Activated CD4-positive, alpha-beta T cell treated with anti-CD3 and anti-CD28 coated beads, Interleukin-2, amount 50 U/mL, for 48 hours (primary cell): Measurements from ENCODE around the gene PLB1.
A peak's percentile ranks its signal among the peaks of the same experiment; 100 is the strongest.

Experiments used
- DNase-seq, 2 experiments: peaks; one replicate each; pipeline ENCODE4 v3.0.0-alpha.2; 2020

PLB1 gene

GRCh38 chr2:28495551-28496250 is at the start of gene PLB1:
Gene PLB1 (plus strand): TSS chr2:28496060. CDS start chr2:28496115, 55 bp downstream.
- no peak for DNase-seq

- no peak for DNase-seq
Observed at GRCh38 chr2:28446531-28446930, 49.3 kb upstream of the PLB1 start.

GRCh38 chr2:28447086-28447485 is 48.8 kb upstream of the PLB1 start:
- no peak for DNase-seq

DNA sequence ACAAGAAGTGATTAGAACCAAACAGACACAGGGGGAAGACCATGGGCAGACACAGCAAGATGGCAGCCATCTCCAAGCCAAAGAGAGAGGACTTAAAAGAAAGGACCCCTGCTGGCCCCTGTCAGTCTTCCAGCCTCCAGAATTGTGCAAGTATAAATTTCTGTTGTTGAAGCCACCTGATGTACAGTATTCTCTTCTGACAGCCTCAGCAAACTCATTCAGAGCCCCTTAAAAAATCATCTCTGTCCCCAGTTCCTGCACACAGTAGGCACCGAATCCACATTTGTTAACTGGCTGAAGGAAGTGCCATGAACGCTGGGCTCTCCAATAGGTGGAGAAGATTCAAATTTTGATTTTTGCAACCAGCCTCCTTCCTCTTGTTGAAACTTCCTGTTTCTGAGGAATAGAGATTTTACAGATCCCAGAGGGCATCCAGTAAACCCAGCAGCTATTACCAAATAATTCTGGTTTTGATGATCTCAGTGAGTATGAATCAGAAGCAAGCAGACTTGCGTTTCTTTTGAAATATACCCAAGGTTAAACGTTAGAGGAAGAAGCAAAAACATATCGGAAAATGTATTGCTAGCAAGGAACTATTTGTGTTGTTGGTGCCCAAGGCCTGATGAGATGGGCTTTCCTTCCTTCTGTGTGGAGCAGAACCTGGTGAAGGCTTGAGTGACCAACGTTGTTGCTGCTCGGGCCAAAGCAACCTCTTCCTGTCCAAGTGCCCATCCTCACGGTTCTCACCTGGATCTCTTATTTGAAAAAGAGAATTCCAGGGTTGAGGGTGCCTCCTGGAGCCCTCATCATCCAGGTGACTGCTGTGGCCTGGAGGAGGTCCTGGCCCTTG is 47.7 kb upstream of the PLB1 start:
- DNase-seq, result peak; percentile 18 to 43

DNA sequence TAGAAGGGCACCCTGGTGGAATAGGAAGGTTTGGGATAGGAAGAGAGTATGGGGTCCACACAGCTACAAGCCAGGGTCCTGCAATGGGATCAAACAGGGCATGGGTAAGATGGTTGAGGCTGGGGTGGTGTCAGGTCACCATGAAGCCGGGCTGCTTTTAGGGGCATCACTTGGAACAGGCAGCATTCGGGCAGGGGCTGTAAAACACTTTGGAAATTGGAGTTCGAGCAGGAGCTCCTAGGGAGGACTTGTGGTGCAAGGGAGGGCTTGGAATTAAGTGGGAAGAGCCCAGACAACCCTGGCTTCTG is 47.1 kb upstream of the PLB1 start:
- DNase-seq, result peak in 1 of 2 experiments; percentile 20

GRCh38 chr2:28449126-28449487 is 46.8 kb upstream of the PLB1 start:
- no peak for DNase-seq

GRCh38 chr2:28449488-28450395 is 46.1 kb upstream of the PLB1 start:
- DNase-seq, result peak; percentile 90 to 94

- no peak for DNase-seq
Observed at GRCh38 chr2:28450901-28451565, 44.8 kb upstream of the PLB1 start.

DNA sequence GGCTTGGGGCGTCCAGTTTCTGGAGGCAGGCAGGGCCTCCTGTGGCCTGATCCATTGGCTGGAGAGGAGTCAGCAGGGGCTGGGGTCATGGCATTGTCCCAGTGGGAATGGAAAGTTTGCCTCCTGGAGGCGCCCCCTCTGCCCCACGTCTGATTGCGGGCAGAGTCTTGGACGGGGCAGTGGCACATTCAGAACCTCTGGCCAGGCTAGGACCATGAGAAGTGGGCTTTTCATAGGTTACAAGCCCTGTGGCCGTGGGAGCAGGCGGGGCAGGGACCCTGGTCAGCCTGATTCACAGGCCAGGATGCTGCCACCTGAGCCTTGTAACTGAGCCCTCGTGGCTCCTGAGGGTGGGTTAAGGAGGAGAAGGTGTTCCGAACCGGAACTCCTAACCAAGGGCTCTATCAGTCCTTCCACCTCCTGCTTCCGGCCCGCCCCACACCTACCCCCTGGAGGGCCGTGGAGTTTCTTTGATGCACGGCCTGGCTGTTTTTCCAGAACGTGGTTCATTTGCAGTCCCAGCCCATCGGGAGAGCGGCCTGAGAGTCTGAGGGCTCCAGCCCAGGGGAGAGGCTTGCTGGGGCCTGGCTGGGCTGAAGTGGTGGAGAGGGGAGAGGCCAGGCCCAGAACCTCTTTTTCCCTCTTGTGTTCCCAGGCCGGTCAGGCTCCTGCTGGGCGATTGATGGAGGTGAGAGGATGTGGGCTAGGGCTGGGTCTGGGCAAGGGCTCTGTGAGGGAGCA is 43.9 kb upstream of the PLB1 start:
- no peak for DNase-seq

GRCh38 chr2:28452534-28453081 is 43.3 kb upstream of the PLB1 start:
- DNase-seq, result peak; percentile 91 to 93

DNA sequence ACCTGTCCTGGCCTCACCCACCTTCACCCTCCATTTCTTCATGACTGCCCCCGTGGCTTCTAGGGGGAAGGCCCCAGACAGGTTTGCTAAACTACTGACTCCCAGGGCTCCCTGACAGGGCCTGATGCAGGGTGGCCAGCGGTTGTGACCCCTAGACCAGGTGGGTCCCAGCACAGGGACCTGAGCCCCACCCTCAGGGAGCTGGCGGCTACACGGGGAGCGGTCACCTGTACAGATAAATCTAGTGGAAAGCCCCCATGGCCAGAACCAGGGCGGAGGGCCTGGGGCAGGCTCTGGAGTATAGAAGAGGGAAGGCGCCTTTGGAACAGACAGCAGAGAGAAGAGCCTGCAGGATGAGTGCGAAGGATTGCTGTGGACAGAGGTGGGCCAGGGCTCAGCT is 42.5 kb upstream of the PLB1 start:
- DNase-seq, result no peak

- DNase-seq, result no peak
Observed at GRCh38 chr2:28454016-28454930, 41.6 kb upstream of the PLB1 start.

DNA sequence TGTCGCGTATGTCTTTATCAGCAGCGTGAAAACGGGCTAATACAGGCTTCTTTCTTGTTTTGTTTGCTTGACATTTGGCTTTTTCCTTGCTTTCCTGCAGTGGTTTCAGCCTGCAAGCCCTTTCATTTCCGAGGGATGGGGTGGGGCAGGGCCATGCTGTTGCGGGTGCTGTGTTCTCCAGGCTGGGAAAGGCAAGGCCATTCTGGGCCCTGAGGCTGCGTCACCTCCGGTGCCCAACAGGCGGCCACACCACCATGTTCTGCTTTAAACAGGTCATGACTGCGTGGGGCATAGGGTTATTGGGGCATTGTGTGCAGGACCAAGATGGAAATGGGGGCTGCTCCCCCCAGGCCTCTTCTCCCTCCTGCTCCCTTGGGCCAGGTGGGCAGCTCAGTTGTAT is 38.6 kb upstream of the PLB1 start:
- no peak for DNase-seq

DNA sequence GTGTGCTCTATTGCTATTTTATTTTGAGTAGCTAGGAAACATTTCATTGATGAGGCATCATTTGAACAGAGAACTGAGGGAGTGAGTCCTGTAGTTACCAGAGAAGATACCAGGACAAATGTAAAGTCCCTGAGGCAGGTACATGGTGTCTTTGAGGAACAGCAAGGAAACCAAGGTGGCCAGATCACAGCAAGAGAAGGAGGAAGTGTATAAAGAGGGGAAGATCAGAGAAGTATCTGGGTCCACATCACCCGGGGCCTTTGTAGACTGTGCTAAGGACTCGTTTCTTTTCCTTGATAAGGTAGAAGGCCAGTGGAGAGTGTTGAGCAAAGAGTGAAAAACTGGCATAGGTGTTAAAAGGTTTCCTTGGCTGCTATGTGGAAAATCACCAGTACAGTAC is 34.8 kb upstream of the PLB1 start:
- no peak for DNase-seq

- DNase-seq, result no peak
Observed at GRCh38 chr2:28462122-28462521, 33.7 kb upstream of the PLB1 start.

GRCh38 chr2:28463211-28463816 is 32.5 kb upstream of the PLB1 start:
- DNase-seq, result no peak

DNA sequence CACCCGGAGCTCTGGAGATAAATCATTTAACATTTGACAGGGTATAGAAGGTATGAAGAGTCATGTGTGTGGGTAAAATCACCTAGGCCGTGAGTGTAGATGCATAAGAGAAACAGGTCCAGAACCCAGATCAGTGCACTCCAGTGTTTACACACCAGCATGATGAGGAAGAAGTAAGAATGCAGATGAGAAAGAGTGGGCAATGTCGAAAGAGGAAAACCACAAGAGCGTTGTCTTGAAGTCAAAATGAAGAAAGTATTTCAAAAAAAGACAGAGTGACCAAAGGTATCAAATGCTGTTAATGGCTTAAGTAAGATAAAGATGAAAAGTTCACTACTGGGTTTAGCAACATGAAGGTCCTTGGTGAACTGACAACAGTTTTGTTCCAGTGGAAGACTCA is 32.0 kb upstream of the PLB1 start:
- DNase-seq, result no peak

DNA sequence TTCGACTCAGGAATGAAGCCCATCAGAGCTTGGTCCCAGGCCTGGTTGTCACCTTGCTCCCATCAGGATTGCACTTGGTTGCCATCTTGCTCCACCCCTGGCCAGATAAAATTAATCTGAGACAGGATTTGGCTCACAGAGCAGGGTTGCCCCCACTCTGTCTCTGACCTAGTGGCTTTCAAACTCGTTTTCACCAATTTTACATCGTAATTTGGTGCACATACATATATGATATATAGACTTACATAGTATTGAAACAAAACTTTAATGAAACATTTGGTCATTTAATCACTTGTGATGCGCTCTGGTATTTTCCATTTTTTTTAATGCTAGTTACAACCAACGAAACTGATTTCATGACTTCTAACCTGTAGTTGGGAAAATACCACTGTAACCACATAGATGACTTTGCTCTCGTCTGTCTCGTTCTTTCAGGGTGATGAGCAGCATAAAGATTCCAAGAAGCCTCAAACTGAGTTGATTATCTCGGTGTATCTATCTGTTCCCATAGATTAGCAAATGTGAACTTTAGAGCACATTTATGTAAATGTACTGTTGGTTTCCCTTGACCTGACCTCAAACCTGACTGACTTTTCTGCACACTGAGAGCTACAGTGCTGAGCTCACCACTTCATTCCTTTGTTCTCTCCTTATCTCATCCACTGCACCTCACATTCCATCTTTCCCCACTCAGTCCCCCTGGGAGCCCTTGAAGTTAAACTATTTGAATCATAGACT is 30.5 kb upstream of the PLB1 start:
- no peak for DNase-seq

DNA sequence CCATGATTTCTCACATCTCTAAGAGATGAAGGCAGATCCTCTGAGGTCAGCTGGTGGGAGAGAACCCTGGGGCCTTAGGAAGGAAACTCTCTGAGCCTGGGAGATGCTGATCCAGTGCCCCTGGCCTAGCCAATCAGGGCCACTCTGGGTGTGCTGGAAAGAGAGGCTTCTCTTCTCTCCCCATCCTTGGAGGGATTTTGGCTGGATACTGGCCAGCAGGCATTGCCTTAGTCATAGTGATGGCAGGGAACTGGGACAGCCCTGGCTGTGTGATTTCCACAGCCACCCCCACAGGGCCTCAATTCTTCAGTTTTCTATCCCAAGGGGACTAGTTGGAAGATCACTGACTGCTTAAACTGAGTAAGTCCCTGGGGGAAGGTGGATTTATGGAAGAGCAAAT is 26.6 kb upstream of the PLB1 start:
- DNase-seq, result no peak
